Stimulated activated CD4-positive, alpha-beta T cell treated with anti-CD3 and anti-CD28 coated beads, Interleukin-4, amount 100 ng/mL, for 4 hours (primary cell): ENCODE measurements around the gene PHKA2.
"Not testable (repeated sequence)": the region's sequence is repeated elsewhere in the genome, so short reads cannot be mapped to it uniquely, and the experiment has no call there.

Experiments
- DNase-seq, 2 experiments: peaks; one replicate each; pipeline ENCODE4 v3.0.0-alpha.2; 2020

PHKA2 gene

DNA sequence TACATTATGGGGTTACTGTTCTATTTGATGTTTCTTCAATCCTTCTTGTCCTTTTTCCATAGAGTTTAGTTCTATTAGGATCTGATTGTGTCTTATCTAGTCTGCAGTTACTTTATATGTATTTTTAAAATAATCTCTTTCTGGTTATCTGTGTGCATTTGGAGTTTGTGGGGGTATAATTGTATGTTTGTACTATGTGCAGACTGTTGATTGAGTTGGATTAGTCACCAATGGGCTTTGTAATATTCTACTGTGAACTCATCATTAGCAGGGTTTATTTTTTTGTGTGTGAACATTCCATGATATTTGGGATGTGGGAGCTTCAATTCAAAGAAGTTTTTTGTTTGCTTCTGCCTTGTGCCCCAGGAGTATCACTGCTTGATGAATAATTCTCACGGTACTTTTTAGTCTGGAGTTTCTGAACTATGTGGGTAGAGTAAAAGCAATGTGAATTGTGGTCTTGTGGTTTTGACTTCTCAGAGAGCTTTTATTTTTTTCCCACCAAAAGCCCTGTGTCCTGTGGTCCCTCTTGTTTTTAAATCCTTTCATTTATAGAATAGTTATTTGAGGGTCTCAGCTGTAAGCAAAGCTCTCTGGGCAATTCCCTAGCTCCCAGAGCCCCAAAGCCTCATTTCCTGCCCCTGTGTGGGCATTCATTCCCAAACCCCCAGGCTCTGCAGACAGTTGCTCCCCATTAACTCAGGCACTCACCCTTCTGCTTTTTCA lies 127.8 kb downstream of the PHKA2 start:
- no peak for DNase-seq

DNA sequence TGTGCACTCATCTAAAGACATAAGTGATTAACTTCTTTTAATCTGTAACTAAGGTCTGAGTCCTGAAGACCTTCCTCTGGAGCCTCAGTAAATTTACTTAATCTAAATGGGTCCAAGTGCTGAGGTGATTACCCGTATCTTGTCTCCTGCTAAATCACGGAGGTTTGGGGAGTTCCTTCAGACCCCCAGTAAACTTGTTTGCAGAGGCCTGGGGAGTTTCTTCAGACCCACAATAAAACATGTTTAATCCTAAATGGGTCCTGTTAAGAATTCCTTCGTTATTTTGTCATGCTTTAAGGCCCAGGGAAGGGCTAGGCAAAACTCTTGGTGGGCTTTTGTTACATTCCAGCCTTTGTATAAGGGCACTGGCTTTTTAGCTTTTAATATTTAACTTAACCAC lies 136.0 kb downstream of the PHKA2 start:
- DNase-seq: not testable (repeated sequence)
